SIG-M5 (cell line): ENCODE data around the gene EEPD1.
"Not testable (repeated sequence)": the region's sequence is repeated elsewhere in the genome, so short reads cannot be mapped to it uniquely, and the experiment has no call there.

Source experiments
- DNase-seq: peaks from one replicate; lab custom pipeline; 2025; lab: John Stamatoyannopoulos, UW

The EEPD1 gene

GRCh38 chr7:36152756-36153570 lies at the start of gene EEPD1:
Gene EEPD1 (plus strand): TSS chr7:36153254. CDS start chr7:36154325, 1,071 bp downstream.
- peak; percentile 73 for DNase-seq

DNA sequence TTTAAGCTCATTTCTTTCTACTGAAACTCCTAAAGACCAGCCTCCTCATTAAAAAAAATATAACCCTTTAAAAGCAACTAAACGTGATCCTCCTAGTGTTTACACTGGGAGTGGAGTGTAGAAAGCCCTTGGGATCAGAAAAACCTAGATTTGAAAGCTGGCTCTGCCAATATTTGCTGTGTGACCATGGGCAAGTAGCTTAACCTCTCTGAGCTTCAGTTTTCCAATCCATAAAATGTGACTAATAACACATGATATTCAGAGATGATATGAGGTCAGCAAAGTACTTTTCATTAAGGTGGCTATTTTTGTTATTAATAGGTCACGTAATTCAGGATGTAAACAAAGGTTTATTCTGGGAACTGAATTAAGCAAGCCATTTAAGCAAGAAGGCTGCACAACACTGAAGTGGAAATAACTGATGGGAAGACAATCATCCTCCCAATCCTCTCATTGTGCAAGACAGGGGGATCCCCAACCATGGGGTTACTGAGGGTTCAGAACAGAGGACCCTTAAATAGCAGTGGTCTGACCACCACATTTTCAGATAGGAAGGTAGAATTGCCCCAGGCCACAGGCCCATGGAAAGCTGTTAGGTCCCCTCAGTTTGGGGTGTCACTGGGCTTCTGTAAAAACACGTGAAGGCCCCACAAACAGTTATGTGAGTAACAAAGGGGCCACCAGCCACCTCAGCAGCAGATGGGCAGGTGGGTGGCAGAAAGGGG lies 49.1 kb upstream of the EEPD1 start:
- no peak for DNase-seq

- DNase-seq = not testable (repeated sequence)
Observed at GRCh38 chr7:36106972-36107908, 45.8 kb upstream of the EEPD1 start.

GRCh38 chr7:36107926-36108631 lies 45.0 kb upstream of the EEPD1 start:
- DNase-seq = no peak

- DNase-seq = no peak
Observed at GRCh38 chr7:36109013-36109627, 43.9 kb upstream of the EEPD1 start.

- DNase-seq = no peak
Observed at GRCh38 chr7:36110584-36110983, 42.5 kb upstream of the EEPD1 start.

DNA sequence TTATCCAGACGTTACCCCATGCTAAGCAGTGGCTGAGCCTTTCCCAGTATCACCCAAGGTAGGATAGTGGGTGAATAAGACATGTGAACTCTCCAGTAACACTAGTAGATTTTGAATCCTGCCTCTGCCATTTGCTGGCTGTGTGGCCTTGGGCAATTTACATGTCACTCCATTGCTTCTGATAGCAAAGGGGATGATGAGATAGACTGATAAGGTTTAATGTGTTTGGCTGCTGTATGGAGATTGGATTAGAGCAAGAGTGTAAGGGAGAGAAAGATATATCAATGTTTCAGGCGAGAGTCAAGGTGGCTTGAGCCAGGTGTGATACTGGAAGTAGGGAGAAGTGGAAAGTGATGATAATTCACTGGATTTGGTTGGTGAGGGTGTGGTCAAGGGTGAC lies 40.1 kb upstream of the EEPD1 start:
- no peak for DNase-seq

DNA sequence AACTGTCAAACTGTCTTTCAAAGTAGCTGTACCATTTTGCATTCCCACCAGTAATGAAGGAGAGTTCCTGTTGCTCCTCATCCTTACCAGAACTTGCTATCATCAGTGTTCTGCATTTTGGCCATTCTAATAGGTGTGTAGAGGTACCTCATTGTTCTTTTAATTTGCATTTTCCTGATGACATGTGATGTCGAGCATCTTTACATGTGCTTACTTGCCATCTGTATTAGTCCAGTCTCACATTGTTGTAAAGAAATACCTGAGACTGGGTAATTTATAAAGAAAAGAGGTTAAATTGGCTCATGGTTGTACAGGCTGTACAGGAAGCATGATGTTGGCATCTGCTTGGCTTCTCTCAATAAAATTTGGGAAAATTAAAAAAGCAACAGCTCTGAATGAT lies 38.7 kb upstream of the EEPD1 start:
- no peak for DNase-seq

- DNase-seq = peak; percentile 66
Observed at GRCh38 chr7:36115448-36116321, 37.4 kb upstream of the EEPD1 start.

GRCh38 chr7:36116347-36117202 lies 36.5 kb upstream of the EEPD1 start:
- DNase-seq = no peak

- DNase-seq = no peak
Observed at GRCh38 chr7:36117203-36117840, 35.7 kb upstream of the EEPD1 start.

- no peak for DNase-seq
Observed at GRCh38 chr7:36118344-36118743, 34.7 kb upstream of the EEPD1 start.

- DNase-seq = peak; percentile 90
Observed at GRCh38 chr7:36119005-36119706, 33.9 kb upstream of the EEPD1 start.

DNA sequence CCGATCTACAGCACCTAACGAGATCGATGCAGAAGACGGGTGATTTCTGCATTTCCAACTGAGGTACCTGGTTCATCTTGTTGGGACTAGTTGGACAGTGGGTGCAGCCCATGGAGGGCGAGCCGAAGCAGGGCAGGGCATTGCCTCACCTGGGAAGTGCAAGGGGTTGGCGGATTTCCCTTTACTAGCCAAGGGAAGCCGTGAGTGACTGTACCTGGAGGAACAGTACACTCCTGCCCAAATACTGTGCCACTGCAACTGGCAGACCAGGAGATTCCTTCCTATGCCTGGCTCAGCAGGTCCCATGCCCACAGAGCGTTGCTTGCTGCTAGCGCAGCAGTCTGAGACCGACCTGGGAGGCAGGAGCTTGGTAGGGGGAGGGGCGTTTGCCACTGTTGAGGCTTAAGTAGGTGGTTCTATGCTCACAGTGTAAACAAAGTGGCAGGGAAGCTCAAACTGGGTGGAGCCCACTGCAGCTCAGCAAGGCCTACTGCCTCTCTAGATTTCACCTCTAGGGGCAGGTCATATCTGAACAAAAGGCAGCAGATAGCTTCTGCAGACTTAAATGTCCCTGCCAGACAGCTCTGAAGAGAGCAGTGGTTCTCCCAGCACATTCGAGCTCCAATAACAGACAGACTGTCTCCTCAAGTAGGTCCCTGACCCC lies 32.9 kb upstream of the EEPD1 start:
- DNase-seq = not testable (repeated sequence)

DNA sequence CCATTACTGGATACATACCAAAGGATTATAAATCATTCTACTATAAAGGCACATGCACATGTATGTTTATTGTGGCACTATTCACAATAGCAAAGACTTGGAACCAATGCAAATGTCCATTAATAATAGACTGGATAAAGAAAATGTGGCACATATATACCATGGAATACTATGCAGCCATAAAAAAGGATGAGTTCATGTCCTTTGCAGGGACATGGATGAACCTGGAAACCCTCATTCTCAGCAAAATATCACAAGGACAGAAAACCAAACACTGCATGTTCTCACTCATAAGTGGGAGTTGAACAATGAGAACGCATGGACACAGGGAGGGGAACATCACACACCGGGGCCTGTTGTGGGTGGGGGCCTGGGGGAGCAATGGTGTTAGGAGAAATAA lies 27.4 kb upstream of the EEPD1 start:
- not testable (repeated sequence) for DNase-seq

- peak; percentile 13 for DNase-seq
Observed at GRCh38 chr7:36127075-36127740, 25.8 kb upstream of the EEPD1 start.
